Activated CD8-positive, alpha-beta memory T cell treated with anti-CD3 and anti-CD28 coated beads, Interleukin-2, amount 50 U/mL, for 24 hours (primary cell): ENCODE measurements around the gene CIPC.

Experiments used
- DNase-seq: peaks from one replicate; pipeline ENCODE4 v3.0.0-alpha.2; 2020; ENCODE audit errors: extremely low read depth

The CIPC gene

DNA sequence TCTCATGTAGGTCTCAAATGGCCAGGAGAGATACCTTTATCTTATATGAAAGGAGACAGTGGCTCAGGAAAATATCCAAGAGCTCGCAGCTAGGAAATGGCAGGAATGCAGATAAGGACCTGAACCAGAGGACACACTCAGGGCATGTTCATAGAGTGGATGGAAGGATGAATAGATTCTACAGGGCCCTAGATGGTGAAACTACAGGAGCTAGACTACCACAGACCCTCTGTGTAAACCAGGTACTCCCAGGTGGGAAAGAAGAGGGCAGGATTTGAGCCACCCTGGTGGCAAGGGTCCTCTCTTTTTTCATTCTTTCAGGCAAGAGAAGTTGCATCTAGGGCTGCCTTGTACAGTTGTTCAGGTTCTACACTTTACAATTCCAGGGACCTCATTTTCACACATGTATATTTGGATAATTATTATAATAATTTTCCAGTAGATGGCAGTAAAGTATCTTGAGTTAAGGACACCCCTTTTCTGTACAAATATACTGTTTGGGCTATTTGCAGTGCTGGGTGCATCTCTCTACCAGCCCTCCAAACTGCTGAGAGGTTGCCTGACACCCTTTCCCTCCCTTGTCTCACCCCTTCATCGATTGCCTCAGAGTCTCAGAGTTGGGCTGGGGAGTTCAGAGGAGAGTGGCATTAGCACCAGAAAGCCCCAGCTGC is 54.0 kb downstream of the CIPC start:
- no peak for DNase-seq

- no peak for DNase-seq
These were observed 55.7 kb downstream of the CIPC start for GRCh38 chr14:77153802-77154201.

GRCh38 chr14:77154421-77154820 is 56.4 kb downstream of the CIPC start:
- DNase-seq = no peak

- DNase-seq = no peak
These were observed 57.0 kb downstream of the CIPC start for GRCh38 chr14:77155083-77155482.

GRCh38 chr14:77157740-77158139 is 59.7 kb downstream of the CIPC start:
- DNase-seq = no peak

DNA sequence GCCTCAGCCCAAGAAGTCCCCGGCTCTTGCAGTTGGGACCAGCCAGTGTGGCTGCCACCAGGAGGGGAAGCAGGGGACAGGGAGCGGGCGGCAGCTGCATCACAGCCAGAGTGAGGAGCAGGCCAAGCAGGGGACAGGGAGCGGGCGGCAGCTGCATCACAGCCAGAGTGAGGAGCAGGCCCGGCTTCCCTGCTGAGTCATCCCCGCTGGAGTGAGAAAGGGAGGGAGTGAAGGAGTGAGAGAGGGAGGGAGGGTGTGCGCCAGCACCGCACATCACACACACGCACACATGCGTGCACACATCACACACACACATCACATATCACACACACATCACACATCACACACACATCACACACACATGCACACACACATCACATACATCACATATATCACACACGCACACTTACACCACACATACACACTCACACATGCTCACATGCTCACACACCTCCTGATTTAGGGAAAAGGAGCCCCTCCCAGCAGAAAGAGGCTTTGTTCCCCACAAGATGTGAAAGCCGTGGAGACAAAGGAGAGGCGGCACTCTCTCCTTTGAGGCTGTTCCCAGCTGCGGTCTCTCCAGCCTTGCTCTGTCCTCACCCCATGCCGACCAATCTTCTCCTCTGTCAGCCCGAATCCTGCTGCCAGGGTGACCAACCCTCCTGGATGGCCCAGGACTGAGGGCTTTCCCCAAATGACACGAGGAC is 60.3 kb downstream of the CIPC start:
- no peak for DNase-seq

DNA sequence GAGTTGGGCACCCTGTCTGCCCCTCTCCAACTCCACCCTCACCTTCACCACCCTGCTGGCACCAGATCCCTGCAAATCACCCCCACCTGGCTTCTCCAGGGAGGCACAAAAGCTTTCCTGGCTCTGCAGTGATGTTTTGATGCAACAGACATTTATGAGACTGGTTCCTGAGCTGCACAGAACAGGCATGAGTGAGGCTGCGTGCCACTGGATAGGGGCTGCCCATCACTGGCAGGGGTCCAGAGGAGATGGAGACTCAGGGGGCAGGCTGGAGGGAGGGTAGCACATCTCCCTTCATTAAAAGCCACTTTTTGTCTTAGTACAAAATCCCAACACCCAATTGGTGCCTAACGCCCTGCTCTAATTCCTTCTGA is 60.8 kb downstream of the CIPC start:
- DNase-seq = no peak

GRCh38 chr14:77161011-77161410 is 63.0 kb downstream of the CIPC start:
- DNase-seq = no peak
